NCI-H2107 treated with DMSO at 0.1 percent for 48 hours (cell line): ENCODE results near the gene PLXNC1.

ENCODE experiments used
- DNase-seq: peaks from one replicate; lab custom pipeline; 2025; ENCODE audit not compliant: unreplicated experiment; lab: John Stamatoyannopoulos, UW

Gene PLXNC1

DNA sequence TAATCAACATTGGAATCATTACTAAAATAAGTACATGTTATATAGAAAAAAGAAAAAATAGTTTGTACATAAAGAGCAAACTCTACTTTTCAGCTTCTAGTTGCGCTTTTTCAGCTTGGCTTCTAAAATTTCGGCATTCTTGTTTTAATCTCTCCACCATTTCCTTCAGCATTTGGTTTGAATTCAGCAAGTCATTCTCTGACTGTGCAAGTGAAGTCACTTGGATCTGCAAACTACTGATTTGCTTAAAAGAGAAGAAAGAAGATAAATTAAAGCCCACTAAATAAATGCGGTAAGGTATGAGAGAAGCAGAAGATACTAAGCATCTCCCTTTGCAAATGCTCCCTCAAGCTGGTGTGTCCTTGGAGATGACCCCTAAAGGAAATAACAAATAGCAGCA is 185.0 kb downstream of the PLXNC1 start:
- no peak for DNase-seq

DNA sequence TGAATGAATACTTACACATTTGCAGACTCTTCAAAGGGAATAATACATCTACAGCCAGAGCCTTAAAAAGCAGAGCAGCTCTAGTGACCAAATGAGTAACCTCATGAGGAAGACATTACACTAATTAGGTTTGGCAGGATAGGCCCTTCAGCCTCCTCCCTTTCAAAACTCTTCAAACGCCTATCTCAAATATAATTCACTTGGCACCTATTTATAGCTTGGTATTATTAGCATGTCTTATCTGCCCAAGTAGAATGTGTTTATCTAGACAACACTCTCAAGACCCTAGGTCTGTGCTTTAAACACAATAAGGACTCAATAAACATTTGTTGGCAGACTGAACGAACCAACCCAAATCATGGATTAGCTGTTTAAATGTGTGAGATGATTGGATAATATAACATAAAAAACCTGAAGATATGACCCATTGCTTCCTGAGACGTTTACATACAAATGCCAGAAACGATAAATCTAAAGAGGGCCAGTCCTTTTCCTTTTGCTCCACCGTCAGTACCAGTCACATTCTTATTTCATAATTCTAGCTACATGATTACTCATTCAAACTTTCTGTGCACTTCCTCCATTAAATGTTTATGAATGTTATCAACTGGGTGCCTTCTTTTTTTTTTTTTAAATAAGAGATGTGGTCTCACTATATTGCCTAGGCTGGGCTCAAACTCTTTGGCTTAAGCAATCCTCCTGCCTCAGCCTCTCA is 188.0 kb downstream of the PLXNC1 start:
- DNase-seq = no peak

DNA sequence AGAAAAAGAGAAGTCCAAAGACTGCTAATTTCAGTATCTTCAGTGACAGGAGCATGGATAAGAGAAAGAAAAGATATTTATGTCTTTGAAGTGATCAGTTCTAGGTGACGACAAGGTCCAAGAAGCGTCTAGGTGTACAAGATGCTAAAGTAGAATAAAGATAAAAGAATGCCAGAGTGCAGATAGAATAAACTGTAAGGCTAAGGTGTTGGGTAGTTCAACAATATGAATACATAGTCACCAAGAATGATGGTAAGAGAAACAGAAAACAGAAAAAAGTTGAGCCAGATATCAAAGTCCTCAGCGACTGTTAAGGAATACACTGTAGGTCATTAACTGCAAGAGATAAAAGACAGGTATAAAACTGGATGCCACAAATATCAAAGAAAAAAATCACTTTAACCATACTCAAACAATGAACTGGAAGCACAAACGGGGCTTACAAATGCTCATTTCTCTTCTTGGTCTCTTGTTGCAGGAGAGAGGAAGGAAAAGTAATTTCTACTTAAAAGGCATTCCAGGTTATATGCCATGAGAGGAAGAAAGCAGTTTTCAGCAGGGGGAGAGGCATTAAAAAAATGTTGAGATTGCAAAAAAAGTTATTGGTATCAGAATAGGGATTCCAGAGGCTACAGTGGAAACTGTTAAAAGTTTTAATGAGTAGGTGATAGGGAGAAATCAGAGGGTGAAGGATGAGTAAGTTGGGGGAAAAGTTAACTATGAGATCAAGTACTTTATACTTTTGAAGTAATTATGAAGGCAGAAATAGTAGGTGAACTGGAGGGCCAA is 189.8 kb downstream of the PLXNC1 start:
- no peak for DNase-seq

DNA sequence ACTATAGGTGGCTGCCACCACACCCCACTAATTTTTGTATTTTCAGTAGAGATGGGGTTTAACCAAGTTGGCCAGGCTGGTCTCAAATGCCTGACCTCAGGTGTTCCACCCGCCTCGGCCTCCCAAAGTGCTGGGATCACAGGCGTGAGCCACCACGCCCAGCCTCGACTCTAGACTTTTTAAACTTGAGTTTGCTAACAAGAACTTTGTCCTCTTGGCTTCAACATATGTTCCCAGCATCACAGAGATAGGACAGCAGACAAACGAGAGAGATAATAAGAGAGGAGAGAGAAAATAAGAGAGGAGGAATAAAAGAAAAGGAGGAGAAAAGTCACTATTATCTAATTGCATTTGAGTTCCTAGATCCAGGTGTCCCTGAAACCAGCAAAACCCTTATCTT is 192.2 kb downstream of the PLXNC1 start:
- no peak for DNase-seq

DNA sequence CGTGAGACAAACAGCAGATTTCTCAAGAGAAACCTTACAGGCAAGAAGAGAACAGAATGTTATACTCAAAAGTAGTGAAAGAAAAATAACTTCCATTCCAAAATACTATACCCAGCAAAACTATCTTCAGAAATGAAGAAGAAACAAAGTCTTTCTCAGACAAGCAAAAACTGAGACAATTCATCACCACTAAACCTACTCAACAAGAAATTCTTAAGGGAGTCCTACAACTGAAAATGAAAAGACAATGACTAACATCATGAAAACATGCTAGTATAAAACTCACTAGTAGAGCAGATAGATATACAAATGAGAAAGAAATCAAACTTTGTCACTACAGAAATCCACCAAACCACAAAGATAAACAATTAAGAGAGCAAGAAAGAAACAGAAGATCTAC is 204.8 kb downstream of the PLXNC1 start:
- DNase-seq = no peak
